ENCODE data around the gene BMP6. TPM values are rescaled to one million over a fixed set of nuclear protein-coding genes. Genes with fewer than 3 reads are reported as not detected.

Gene BMP6
- total and polyA plus RNA-seq, 2 experiments from 2014 or later = 0.84 to 2.8 TPM

DNA sequence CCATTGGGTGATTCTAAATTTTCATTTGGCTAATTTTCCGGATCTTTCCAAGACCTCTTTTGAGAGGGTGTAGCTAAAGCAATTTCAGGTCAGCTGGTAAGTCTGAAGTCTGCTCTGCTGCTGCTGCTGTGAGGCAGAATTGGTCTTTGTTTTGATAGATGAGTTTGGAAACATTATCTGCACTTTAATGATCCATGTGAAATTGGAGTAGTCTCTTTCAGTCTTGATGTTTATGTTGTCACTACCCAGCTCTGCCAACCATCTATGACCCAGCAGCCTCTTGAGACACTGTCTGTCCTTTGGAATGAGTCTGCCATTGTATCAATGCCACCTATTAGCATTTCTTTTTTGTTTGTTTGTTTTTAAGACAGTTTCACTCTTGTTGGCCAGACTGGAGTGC is 140.6 kb downstream of the BMP6 start:
- no peaks in the 10 kb centered on the region for H3F3A ChIP-seq (replicated peaks; ENCODE audit: low read depth)
- ATAC-seq (no peak), DNase-seq (ENCODE audit: low spot score) (no peak)
- Mint-ChIP-seq H3K4me1 (no peaks in the 10 kb centered on the region), H3K4me3 (no peak overlapping the region), H3K9me3 (no peaks in the 10 kb centered on the region), H3K27me3 (ENCODE audit: insufficient read depth, low read depth, poor library complexity) (peaks cover 9% of the 10 kb centered on the region), H3K36me3 (ENCODE audit: low read depth) (0 out of 3 replicates have a peak, but pooled peaks cover 3% of the 10 kb centered on the region), H3K27ac (no peak overlapping the region)
- H3K4me2 ChIP-seq = no peak overlapping the region
- no peak overlapping the region for H3K4me3 ChIP-seq
- no peaks in the 10 kb centered on the region; the same call in 1 of the 2 replicates for H4K20me1 ChIP-seq (replicated peaks; ENCODE audit: insufficient read depth)
- H3K4me1 ChIP-seq (ENCODE audit: insufficient read depth) = no peaks in the 10 kb centered on the region
- H3K9me2 ChIP-seq (ENCODE audit: insufficient read depth) = peaks cover 7% of the 10 kb centered on the region
- no peaks in the 10 kb centered on the region for H3K36me3 ChIP-seq (ENCODE audit: insufficient read depth)
- TF ChIP-seq, protein P1, sequence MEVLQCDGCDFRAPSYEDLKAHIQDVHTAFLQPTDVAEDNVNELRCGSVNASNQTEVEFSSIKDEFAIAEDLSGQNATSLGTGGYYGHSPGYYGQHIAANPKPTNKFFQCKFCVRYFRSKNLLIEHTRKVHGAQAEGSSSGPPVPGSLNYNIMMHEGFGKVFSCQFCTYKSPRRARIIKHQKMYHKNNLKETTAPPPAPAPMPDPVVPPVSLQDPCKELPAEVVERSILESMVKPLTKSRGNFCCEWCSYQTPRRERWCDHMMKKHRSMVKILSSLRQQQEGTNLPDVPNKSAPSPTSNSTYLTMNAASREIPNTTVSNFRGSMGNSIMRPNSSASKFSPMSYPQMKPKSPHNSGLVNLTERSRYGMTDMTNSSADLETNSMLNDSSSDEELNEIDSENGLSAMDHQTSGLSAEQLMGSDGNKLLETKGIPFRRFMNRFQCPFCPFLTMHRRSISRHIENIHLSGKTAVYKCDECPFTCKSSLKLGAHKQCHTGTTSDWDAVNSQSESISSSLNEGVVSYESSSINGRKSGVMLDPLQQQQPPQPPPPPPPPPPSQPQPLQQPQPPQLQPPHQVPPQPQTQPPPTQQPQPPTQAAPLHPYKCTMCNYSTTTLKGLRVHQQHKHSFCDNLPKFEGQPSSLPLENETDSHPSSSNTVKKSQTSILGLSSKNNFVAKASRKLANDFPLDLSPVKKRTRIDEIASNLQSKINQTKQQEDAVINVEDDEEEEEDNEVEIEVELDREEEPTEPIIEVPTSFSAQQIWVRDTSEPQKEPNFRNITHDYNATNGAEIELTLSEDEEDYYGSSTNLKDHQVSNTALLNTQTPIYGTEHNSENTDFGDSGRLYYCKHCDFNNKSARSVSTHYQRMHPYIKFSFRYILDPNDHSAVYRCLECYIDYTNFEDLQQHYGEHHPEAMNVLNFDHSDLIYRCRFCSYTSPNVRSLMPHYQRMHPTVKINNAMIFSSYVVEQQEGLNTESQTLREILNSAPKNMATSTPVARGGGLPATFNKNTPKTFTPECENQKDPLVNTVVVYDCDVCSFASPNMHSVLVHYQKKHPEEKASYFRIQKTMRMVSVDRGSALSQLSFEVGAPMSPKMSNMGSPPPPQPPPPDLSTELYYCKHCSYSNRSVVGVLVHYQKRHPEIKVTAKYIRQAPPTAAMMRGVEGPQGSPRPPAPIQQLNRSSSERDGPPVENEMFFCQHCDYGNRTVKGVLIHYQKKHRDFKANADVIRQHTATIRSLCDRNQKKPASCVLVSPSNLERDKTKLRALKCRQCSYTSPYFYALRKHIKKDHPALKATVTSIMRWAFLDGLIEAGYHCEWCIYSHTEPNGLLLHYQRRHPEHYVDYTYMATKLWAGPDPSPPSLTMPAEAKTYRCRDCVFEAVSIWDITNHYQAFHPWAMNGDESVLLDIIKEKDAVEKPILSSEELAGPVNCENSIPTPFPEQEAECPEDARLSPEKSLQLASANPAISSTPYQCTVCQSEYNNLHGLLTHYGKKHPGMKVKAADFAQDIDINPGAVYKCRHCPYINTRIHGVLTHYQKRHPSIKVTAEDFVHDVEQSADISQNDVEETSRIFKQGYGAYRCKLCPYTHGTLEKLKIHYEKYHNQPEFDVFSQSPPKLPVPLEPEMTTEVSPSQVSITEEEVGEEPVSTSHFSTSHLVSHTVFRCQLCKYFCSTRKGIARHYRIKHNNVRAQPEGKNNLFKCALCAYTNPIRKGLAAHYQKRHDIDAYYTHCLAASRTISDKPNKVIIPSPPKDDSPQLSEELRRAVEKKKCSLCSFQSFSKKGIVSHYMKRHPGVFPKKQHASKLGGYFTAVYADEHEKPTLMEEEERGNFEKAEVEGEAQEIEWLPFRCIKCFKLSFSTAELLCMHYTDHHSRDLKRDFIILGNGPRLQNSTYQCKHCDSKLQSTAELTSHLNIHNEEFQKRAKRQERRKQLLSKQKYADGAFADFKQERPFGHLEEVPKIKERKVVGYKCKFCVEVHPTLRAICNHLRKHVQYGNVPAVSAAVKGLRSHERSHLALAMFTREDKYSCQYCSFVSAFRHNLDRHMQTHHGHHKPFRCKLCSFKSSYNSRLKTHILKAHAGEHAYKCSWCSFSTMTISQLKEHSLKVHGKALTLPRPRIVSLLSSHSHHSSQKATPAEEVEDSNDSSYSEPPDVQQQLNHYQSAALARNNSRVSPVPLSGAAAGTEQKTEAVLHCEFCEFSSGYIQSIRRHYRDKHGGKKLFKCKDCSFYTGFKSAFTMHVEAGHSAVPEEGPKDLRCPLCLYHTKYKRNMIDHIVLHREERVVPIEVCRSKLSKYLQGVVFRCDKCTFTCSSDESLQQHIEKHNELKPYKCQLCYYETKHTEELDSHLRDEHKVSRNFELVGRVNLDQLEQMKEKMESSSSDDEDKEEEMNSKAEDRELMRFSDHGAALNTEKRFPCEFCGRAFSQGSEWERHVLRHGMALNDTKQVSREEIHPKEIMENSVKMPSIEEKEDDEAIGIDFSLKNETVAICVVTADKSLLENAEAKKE (CRISPR knock-in tag; IDR thresholded peaks at IDR 0.05) = no peak
- TF ChIP-seq EZH2 (IDR thresholded peaks at IDR 0.05; ENCODE audit: low read depth, unreplicated experiment) (no peak), EZH2phosphoT487 (IDR thresholded peaks at IDR 0.05; ENCODE audit: unreplicated experiment) (no peak), JUNB (IDR thresholded peaks at IDR 0.05; ENCODE audit: unreplicated experiment) (no peak), ZNF331 (CRISPR knock-in tag; IDR thresholded peaks at IDR 0.05; ENCODE audit: low read depth) (no peak), ZNF114 (CRISPR knock-in tag; IDR thresholded peaks at IDR 0.05) (no peak), CREB1 (CRISPR knock-in tag; IDR thresholded peaks at IDR 0.05; ENCODE audit: low read depth) (no peak), STAT1 (IDR thresholded peaks at IDR 0.05; ENCODE audit: unreplicated experiment) (no peak), POLR2AphosphoS5 (IDR thresholded peaks at IDR 0.05; ENCODE audit: low read depth) (no peak), NANOG (IDR thresholded peaks at IDR 0.05; ENCODE audit: borderline replicate concordance) (no peak)
- TF ChIP-seq, protein P2, sequence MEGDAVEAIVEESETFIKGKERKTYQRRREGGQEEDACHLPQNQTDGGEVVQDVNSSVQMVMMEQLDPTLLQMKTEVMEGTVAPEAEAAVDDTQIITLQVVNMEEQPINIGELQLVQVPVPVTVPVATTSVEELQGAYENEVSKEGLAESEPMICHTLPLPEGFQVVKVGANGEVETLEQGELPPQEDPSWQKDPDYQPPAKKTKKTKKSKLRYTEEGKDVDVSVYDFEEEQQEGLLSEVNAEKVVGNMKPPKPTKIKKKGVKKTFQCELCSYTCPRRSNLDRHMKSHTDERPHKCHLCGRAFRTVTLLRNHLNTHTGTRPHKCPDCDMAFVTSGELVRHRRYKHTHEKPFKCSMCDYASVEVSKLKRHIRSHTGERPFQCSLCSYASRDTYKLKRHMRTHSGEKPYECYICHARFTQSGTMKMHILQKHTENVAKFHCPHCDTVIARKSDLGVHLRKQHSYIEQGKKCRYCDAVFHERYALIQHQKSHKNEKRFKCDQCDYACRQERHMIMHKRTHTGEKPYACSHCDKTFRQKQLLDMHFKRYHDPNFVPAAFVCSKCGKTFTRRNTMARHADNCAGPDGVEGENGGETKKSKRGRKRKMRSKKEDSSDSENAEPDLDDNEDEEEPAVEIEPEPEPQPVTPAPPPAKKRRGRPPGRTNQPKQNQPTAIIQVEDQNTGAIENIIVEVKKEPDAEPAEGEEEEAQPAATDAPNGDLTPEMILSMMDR (conservative IDR thresholded peaks at IDR 0.05; ENCODE audit: low read depth in 2 of 2) = no peak
- TF ChIP-seq, protein P3, sequence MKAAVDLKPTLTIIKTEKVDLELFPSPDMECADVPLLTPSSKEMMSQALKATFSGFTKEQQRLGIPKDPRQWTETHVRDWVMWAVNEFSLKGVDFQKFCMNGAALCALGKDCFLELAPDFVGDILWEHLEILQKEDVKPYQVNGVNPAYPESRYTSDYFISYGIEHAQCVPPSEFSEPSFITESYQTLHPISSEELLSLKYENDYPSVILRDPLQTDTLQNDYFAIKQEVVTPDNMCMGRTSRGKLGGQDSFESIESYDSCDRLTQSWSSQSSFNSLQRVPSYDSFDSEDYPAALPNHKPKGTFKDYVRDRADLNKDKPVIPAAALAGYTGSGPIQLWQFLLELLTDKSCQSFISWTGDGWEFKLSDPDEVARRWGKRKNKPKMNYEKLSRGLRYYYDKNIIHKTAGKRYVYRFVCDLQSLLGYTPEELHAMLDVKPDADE (IDR thresholded peaks at IDR 0.05) = no peak
- TF ChIP-seq, protein P4, sequence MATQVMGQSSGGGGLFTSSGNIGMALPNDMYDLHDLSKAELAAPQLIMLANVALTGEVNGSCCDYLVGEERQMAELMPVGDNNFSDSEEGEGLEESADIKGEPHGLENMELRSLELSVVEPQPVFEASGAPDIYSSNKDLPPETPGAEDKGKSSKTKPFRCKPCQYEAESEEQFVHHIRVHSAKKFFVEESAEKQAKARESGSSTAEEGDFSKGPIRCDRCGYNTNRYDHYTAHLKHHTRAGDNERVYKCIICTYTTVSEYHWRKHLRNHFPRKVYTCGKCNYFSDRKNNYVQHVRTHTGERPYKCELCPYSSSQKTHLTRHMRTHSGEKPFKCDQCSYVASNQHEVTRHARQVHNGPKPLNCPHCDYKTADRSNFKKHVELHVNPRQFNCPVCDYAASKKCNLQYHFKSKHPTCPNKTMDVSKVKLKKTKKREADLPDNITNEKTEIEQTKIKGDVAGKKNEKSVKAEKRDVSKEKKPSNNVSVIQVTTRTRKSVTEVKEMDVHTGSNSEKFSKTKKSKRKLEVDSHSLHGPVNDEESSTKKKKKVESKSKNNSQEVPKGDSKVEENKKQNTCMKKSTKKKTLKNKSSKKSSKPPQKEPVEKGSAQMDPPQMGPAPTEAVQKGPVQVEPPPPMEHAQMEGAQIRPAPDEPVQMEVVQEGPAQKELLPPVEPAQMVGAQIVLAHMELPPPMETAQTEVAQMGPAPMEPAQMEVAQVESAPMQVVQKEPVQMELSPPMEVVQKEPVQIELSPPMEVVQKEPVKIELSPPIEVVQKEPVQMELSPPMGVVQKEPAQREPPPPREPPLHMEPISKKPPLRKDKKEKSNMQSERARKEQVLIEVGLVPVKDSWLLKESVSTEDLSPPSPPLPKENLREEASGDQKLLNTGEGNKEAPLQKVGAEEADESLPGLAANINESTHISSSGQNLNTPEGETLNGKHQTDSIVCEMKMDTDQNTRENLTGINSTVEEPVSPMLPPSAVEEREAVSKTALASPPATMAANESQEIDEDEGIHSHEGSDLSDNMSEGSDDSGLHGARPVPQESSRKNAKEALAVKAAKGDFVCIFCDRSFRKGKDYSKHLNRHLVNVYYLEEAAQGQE (IDR thresholded peaks at IDR 0.05; ENCODE audit: unreplicated experiment) = no peak
- no peaks in the 10 kb centered on the region for H3K27me3 ChIP-seq (ENCODE audit: insufficient read depth)
- no peaks in the 10 kb centered on the region for H3K79me2 ChIP-seq (replicated peaks; ENCODE audit: insufficient read depth)
- no peak overlapping the region for H3K27ac ChIP-seq (ENCODE audit: low read depth)
- no peak overlapping the region for H2AFZ ChIP-seq
